Measurements from ENCODE around the gene SPIN2B. TPM values are rescaled to one million over a fixed set of nuclear protein-coding genes. Genes with fewer than 3 reads are reported as not detected.
"Not testable (repeated sequence)": the region's sequence is repeated elsewhere in the genome, so short reads cannot be mapped to it uniquely, and the experiment has no call there.

SPIN2B gene
- total and polyA plus RNA-seq, 4 donors = 3.1 to 7.3 (median 3.8) TPM

DNA sequence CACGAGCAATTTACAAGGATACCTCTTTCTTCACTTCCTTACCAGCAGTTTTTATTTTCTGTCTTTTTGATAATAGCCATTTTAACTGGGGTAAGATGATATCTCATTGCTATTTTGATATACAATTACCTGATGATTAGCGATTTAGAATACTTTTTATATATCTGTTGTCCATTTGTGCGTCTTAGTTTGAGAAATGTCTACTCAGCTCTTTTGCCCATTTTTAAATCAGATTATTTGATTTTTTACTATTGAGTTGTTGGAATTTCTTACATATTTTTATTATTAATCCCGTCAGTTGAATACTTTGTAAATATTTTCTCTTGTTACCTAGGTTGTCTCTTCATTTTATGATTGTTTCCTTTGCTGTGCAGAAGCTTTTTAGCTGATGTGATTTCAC is 17.3 kb upstream of the SPIN2B start:
- DNase-seq (ENCODE audit: low spot score) = no peak
- H3K9me3 ChIP-seq (ENCODE audit: control insufficient read depth in 4 of 4, low read length in 3 of 4) = no peaks in the 10 kb centered on the region
- no peak overlapping the region for H3K9ac ChIP-seq (ENCODE audit: low read depth in 1 of 2, low read length in 2 of 2)
- 96% methylated on average over 4 of the region's 4 CpGs for WGBS
- no peak overlapping the region for H3K27ac ChIP-seq (ENCODE audit: low read depth in 1 of 2, low read length in 2 of 2)
- H3K36me3 ChIP-seq (ENCODE audit: control insufficient read depth in 4 of 4, insufficient read depth in 3 of 4, low read depth in 1 of 4, low read length in 3 of 4) = no peaks in the 10 kb centered on the region
- H3K27me3 ChIP-seq (ENCODE audit: control insufficient read depth in 4 of 4, insufficient read depth in 4 of 4, low read length in 3 of 4) = no peaks in the 10 kb centered on the region
- no peak for TF ChIP-seq FOXA1 (IDR thresholded peaks at IDR 0.05)
- no peak for TF ChIP-seq NR2F2 (IDR thresholded peaks at IDR 0.05)
- no peak for TF ChIP-seq JUND (IDR thresholded peaks at IDR 0.05)
- no peak for TF ChIP-seq EGR1 (IDR thresholded peaks at IDR 0.05; ENCODE audit: low read depth in 2 of 2)
- TF ChIP-seq GABPA (IDR thresholded peaks at IDR 0.05 in 1 of 2, conservative IDR thresholded peaks at IDR 0.05 in 1 of 2) = no peak
- TF ChIP-seq HNF4A (conservative IDR thresholded peaks at IDR 0.05) = no peak
- TF ChIP-seq, protein P1, sequence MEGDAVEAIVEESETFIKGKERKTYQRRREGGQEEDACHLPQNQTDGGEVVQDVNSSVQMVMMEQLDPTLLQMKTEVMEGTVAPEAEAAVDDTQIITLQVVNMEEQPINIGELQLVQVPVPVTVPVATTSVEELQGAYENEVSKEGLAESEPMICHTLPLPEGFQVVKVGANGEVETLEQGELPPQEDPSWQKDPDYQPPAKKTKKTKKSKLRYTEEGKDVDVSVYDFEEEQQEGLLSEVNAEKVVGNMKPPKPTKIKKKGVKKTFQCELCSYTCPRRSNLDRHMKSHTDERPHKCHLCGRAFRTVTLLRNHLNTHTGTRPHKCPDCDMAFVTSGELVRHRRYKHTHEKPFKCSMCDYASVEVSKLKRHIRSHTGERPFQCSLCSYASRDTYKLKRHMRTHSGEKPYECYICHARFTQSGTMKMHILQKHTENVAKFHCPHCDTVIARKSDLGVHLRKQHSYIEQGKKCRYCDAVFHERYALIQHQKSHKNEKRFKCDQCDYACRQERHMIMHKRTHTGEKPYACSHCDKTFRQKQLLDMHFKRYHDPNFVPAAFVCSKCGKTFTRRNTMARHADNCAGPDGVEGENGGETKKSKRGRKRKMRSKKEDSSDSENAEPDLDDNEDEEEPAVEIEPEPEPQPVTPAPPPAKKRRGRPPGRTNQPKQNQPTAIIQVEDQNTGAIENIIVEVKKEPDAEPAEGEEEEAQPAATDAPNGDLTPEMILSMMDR (IDR thresholded peaks at IDR 0.05; ENCODE audit: low read depth, low read length, missing input control) = no peak
- TF ChIP-seq, protein P2, sequence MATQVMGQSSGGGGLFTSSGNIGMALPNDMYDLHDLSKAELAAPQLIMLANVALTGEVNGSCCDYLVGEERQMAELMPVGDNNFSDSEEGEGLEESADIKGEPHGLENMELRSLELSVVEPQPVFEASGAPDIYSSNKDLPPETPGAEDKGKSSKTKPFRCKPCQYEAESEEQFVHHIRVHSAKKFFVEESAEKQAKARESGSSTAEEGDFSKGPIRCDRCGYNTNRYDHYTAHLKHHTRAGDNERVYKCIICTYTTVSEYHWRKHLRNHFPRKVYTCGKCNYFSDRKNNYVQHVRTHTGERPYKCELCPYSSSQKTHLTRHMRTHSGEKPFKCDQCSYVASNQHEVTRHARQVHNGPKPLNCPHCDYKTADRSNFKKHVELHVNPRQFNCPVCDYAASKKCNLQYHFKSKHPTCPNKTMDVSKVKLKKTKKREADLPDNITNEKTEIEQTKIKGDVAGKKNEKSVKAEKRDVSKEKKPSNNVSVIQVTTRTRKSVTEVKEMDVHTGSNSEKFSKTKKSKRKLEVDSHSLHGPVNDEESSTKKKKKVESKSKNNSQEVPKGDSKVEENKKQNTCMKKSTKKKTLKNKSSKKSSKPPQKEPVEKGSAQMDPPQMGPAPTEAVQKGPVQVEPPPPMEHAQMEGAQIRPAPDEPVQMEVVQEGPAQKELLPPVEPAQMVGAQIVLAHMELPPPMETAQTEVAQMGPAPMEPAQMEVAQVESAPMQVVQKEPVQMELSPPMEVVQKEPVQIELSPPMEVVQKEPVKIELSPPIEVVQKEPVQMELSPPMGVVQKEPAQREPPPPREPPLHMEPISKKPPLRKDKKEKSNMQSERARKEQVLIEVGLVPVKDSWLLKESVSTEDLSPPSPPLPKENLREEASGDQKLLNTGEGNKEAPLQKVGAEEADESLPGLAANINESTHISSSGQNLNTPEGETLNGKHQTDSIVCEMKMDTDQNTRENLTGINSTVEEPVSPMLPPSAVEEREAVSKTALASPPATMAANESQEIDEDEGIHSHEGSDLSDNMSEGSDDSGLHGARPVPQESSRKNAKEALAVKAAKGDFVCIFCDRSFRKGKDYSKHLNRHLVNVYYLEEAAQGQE (IDR thresholded peaks at IDR 0.05) = no peak
- no peak for TF ChIP-seq TAF1 (conservative IDR thresholded peaks at IDR 0.05)
- no peak for TF ChIP-seq RXRA (IDR thresholded peaks at IDR 0.05)
- no peak for TF ChIP-seq RAD21 (IDR thresholded peaks at IDR 0.05)
- TF ChIP-seq, protein P3, sequence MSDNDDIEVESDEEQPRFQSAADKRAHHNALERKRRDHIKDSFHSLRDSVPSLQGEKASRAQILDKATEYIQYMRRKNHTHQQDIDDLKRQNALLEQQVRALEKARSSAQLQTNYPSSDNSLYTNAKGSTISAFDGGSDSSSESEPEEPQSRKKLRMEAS (IDR thresholded peaks at IDR 0.05) = no peak
- no peak for TF ChIP-seq YY1 (IDR thresholded peaks at IDR 0.05)
- TF ChIP-seq, protein P4, sequence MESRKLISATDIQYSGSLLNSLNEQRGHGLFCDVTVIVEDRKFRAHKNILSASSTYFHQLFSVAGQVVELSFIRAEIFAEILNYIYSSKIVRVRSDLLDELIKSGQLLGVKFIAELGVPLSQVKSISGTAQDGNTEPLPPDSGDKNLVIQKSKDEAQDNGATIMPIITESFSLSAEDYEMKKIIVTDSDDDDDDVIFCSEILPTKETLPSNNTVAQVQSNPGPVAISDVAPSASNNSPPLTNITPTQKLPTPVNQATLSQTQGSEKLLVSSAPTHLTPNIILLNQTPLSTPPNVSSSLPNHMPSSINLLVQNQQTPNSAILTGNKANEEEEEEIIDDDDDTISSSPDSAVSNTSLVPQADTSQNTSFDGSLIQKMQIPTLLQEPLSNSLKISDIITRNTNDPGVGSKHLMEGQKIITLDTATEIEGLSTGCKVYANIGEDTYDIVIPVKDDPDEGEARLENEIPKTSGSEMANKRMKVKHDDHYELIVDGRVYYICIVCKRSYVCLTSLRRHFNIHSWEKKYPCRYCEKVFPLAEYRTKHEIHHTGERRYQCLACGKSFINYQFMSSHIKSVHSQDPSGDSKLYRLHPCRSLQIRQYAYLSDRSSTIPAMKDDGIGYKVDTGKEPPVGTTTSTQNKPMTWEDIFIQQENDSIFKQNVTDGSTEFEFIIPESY (IDR thresholded peaks at IDR 0.05) = no peak
- H3K4me3 ChIP-seq (ENCODE audit: low read depth in 1 of 3, low read length in 3 of 3) = no peak overlapping the region
- H3K4me1 ChIP-seq (ENCODE audit: control insufficient read depth in 4 of 4, insufficient read depth in 4 of 4, low read length in 3 of 4) = no peaks in the 10 kb centered on the region

DNA sequence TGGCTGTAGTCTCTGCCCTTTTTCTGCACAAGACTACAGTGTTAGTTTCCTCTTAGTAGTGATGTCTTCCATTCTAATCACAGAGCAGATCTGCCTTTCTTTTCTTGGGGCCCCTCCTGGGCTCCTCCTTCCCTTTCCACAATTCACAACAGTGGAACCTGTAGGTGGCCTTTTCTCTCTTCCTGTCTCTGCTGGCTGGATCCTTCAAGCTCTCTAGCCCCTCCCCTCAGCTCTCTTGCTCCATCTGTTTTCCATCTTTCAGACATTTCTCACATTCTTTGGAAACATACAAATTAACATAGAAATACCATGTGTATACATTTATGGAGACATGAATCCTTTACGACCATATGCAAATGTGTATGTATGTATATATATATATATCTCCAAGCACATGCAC is 16.2 kb upstream of the SPIN2B start:
- Histone ChIP-seq H3K4me1 (ENCODE audit: control insufficient read depth in 4 of 4, insufficient read depth in 4 of 4, low read length in 3 of 4) (no peaks in the 10 kb centered on the region), H3K4me3 (ENCODE audit: low read depth in 1 of 3, low read length in 3 of 3) (no peak overlapping the region), H3K36me3 (ENCODE audit: control insufficient read depth in 4 of 4, insufficient read depth in 3 of 4, low read depth in 1 of 4, low read length in 3 of 4) (no peaks in the 10 kb centered on the region), H3K27ac (ENCODE audit: low read depth in 1 of 2, low read length in 2 of 2) (no peak overlapping the region), H3K9ac (ENCODE audit: low read depth in 1 of 2, low read length in 2 of 2) (no peak overlapping the region), H3K27me3 (ENCODE audit: control insufficient read depth in 4 of 4, insufficient read depth in 4 of 4, low read length in 3 of 4) (no peaks in the 10 kb centered on the region), H3K9me3 (ENCODE audit: control insufficient read depth in 4 of 4, low read length in 3 of 4) (no peaks in the 10 kb centered on the region)
- DNase-seq (ENCODE audit: low spot score) = no peak
- WGBS = 74% methylated on average over 1 of the region's 1 CpG
- TF ChIP-seq RXRA (IDR thresholded peaks at IDR 0.05) (no peak), GABPA (IDR thresholded peaks at IDR 0.05 in 1 of 2, conservative IDR thresholded peaks at IDR 0.05 in 1 of 2) (no peak), FOXA1 (IDR thresholded peaks at IDR 0.05) (no peak), TAF1 (conservative IDR thresholded peaks at IDR 0.05) (no peak), EGR1 (IDR thresholded peaks at IDR 0.05; ENCODE audit: low read depth in 2 of 2) (no peak), HNF4A (conservative IDR thresholded peaks at IDR 0.05) (no peak), SP1 (IDR thresholded peaks at IDR 0.05) (no peak), FOXA2 (IDR thresholded peaks at IDR 0.05) (no peak)
- TF ChIP-seq, protein P2 (IDR thresholded peaks at IDR 0.05) = no peak

DNA sequence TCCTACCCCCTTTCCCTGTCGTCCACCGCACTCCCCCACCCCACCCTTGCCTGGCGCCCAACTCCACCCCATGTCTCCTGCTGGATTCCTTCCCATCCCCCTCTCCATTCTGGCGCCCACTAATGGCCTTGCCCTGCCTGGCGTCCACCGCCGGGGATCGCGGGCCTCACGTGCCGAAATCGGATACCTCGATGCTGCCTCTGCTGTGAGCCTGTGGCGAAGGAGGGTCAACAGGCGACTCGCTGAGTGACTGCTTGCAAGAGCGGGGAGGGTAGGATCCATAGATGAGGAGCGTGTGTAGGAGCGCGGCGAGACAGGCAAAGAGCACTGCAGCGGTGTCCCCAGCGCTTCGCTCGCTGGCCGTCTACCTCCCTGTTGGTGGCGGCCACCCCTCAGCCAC is 15.7 kb upstream of the SPIN2B start, which contains the start of gene SPIN2A:
Gene SPIN2A, minus strand, starts transcription at position 325 of the 400 bp plus-strand sequence. CDS start 800 bp downstream, outside the sequence.
- not testable (repeated sequence) for H3K36me3 ChIP-seq (ENCODE audit: control insufficient read depth in 4 of 4, insufficient read depth in 3 of 4, low read depth in 1 of 4, low read length in 3 of 4); H3K9me3 ChIP-seq (ENCODE audit: control insufficient read depth in 4 of 4, low read length in 3 of 4); H3K4me3 ChIP-seq (ENCODE audit: low read depth in 1 of 3, low read length in 3 of 3); H3K4me1 ChIP-seq (ENCODE audit: control insufficient read depth in 4 of 4, insufficient read depth in 4 of 4, low read length in 3 of 4); DNase-seq (ENCODE audit: low spot score); H3K27me3 ChIP-seq (ENCODE audit: control insufficient read depth in 4 of 4, insufficient read depth in 4 of 4, low read length in 3 of 4); H3K9ac ChIP-seq (ENCODE audit: low read depth in 1 of 2, low read length in 2 of 2); H3K27ac ChIP-seq (ENCODE audit: low read depth in 1 of 2, low read length in 2 of 2)
- 42% methylated on average over 27 of the region's 27 CpGs for WGBS

All from liver (tissue), 9 donors.